Activated CD4-positive, alpha-beta T cell treated with anti-CD3 and anti-CD28 coated beads for 1 hour (primary cell): ENCODE measurements around the gene EML4.

Experiments used
- DNase-seq: peaks from one replicate; pipeline ENCODE4 v3.0.0-alpha.2; 2020

EML4 gene

DNA sequence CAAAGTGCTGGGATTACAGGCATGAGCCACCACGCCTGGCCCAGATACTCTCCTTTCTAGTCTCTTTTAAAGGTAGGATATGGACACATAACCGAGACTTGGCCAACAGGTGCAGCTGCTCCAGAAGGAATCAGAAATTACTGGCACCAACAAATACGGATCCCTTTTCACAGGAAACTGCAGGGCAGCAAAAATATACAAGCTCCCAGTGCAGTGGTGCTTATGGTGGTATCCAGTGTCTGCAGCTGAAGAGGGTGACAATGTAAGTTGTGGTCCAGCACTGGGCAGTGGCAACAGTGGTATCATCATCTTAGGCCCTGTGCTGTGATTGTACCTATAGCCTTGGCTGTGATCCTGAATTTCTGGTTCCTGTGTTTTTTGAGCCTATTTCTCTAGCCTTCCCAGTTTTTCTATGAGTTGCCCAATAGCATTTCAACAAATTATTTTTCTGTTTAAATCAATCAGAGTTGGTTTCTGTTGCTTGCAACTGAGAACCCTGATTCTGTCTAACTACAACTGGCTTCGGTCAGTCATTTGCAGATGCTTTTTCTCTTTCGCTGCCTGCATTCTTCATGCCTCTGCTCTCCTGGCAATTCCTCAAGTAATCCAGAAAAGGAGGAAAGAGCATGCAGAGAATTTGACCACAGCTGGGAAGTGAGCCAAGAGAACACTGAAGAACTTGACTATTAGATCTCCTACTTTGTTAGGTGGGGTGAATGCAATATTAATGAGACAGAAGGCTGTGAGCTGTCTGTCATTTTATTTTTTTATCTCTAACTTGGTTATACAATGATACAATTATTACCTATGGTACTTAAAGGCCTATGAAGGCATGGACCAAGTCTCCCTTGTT is 30.8 kb upstream of the EML4 start:
- DNase-seq, result no peak

DNA sequence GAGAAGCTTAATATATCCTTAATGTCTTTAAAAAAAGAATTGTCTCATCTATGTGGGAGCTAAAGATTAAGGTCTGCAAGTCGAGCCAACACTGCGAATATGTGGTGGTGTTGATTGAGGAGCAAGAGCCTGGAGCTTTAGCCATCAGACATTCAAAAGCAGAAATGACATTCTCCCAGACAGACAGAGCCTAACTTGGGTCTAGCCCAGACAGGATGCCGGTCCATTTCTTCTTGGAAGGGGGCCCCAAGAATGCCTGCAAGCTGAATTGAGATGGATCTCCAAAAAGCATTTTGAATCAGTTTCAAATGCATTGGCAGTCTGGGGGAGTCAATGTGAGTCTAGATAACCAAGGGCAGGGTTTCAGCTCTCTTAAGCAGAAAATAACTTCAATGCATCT is 30.1 kb upstream of the EML4 start:
- DNase-seq, result no peak

DNA sequence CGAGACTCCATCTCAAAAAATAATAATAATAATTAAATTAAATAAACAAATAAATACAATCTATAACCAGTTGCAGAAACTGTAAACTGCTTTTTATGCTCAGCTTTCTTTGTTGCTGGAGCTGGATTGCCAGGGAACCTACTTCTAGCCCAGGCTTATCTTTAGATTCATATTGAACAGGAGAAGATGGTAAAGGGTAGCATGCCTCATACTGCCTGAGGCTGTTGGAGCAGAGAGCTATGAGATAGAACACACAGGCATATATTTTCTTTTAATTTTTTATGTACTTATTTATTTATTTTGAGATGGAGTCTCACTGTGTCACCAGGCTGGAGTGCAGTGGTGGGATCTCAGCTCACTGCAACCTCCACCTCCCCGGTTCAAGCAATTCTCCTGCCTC is 28.7 kb upstream of the EML4 start:
- no peak for DNase-seq

DNA sequence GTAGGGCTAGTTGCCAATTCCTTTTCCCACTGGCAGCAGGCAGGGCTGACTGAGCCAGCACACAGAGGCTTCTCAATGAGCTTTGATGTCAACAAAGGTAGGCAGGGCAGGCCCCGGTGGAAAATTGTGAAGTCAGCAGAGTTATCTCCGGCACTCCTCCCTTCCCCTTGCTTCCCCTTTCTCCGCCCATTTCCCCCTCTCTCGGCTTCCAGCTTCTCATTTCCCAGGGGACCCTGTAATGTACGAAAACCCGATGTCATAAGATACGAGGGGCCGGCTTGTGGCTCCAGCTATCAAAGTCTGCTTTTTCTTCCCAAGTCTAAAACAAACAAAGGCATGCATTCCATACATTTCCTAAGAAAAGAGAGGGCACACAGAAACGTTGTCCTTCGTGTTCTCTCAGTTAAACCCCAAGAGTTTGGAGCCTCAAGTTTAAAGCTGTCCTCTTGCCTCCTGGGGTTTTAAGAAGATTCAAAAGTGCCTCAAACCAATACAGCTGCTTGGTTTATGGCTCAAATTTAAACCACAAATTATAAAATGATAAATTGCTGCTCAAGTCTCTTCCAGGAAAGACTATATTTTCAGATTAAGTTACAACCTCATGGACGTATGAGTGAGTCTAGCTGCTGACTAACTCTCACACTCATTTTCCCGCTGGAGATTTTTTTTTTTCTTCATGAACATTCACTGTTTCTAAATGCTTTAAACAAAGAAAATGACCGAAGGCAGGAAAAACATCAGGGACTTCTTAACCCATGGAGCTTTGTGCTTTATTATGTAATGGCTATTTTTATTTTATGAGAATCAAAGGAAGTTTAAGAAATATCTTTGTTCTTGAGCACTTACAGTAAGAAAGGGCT is 27.2 kb upstream of the EML4 start:
- DNase-seq, result no peak

DNA sequence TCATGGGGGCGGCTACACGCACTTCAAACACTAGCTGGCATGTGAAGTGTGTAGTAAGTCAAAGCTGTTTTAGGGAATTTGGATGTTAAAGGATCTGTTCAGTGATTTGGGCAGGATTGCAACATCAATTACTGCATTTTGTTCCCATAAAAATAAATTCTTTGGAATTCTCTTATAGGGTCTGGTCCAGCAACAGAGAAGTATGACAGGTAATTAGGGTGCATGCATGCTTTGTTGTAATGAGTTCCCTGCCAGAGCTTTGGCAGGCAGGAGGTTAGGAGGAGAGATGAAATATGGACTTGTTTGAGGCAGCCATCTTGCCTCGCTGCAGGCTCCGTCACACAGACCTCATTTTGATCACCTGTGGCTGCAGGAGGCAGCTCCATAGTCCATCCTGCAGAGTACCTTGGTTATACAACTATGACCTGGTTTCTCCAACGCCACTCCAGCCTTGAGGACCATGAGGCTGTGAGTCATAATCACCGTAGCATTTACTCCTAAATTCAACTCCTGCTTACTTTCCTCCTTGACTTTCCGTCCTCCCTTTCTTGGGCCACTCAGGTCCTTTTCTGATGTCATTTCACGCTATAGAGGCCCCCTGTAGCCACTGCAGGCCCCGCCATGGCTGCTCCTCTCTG is 26.5 kb upstream of the EML4 start:
- DNase-seq, result no peak

DNA sequence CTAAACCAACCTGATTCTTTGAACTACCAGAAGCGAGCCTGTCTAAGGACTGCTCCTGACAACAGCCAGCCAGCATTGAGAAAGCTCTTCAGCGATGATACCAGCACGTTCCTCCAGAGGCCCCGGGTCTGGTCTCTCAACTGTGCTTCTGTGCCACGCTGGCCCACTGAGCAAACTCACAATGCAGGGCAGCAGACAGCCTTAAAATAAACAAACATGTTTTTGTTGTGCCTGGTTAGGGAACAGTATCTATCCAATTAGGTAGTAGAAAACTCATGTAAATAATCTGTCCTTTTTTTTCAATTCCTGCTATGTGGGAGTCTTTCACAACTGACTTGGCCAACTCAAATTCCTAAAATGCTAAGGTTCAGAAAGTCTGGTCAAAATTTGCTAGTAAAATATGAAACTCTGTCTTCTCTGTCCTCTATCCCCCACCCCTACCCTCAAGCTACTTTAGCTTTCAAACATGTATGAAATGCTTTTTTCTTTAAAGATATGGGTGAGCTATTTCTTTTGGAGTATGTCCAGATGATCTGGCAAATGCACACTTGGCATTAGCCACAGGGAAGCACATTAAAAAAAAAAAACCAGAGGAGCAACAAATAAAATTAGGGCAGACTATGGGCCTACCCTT is 21.4 kb upstream of the EML4 start:
- no peak for DNase-seq

DNA sequence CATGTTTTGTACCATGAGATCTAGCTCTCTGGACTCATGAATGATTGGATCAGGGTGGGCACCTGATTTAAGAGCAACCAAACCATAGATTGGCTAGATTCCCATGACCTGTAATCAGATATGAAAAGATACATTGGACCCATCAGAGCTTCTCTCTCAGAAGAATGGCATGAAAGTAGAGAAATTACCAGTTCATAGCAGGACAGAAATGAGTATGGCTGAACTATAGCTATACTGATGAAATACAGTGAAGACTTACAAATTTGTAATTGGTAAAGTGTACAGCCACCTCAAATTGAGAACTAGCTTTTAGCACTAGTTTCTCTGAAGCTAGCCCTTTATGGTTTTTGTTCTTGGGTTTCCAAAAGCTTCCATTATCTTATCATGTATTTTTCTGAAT is 19.0 kb upstream of the EML4 start:
- DNase-seq, result no peak

DNA sequence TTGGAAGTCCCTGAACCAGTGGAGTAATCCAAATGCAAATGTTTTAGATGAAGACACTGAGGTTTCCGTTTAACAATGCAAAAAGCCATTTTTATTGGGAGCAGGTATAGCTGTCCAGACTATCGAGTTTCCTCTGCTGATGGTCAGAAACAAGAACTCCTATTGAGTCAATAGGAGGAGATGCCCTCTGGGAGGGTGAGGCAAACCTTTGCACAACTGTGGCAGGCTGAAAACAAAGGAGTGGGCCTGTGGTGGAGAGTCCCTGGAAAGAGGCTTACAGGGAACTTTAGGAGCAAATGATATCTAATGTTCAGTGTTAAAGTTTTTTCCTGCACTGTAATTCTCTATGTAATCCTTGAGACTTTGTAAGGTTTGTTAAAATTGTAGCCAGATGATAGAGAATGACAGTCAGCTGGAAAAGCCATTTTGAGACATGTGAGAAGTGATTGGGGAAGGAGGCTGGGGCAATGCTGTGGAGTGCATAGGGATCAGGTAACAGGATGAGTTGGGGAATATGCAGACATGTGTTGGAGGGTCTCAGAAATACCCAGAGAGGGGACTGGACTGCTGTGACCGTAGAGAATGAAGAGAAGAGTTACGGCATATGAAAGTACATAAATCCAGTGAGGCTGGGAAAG is 15.1 kb upstream of the EML4 start:
- no peak for DNase-seq

DNA sequence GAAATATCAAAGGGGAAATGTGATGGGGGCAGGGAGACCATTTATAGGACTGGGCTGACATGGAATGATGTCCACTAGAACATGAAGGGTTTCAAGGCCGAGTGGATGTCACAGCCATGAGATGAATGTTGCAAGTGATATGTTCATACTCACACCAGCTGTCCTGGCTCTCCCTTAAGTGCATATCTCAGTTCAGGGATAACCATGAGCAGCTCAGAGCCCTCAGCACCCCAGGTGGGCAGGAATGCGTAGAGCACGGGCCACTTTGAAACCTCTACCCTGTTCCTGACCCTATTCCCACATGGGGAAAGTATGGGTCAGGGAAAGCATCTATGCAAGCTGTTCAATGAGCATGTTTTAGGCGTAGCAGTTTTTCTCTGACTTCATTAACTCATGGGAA is 12.4 kb upstream of the EML4 start:
- DNase-seq, result no peak

DNA sequence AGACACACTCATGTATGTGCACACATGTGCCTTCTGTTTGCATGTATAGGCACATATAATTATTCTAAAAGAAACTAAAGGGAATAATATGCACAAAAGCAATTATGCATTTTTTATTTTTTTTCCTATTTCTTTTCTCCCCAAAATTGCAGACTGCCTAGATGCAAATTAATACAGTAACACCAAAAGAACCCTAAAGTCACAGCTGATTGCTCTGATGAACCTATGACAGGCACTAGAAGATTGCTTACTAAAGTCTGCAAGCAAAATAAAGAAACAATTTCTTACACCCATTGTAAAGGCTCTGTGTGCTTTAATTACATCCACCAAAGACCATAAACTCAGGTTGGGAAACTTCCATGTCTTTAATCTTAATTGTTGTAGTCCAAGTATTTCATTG is 7.7 kb upstream of the EML4 start:
- no peak for DNase-seq

DNA sequence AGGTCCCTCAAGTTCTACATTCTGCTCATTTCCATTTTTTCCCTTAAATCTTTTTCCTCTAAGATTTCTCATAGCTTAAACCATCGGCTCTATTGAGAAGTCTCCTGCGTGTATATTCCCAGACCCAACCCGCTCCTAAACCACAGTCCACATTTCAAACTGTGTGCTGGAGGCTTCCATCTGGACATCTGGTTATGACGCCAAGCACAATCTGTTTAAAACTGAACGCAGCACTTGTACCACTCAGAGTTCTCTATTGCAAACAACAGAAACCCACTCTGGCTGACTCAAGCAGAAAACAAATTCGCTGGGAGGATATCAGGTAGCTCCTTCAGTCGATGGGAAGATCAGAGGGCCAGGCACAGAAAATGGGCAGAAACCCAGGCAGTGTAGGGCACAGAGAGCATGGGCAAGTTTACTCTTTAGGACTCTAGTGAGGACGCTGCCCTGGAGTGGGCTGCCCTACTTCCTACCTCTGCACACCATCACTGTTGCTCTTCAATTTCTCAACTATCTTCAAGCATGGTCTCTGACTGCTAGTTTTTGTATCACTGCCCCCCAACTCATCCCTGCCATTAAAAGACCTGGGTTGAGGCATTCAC is 5.6 kb upstream of the EML4 start:
- DNase-seq, result no peak

DNA sequence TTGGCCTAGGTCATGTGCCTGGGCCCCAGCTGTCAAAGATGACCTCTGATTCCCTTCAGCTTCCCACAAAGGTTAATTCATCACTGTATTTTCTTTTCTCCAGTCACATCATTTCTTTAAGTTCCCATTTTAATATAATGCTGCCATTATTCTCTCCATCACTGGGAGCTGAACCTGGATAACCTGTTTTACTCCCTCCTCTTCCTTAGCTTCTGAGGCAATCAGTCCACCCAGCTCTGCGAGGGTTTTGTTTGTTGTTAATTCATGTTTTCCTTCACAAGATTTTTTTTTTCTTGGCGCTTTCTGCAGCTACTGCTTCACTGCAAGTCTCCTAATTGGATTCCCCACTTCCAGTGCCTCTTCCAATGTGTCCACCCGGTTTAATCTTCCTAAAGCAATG is 5.1 kb upstream of the EML4 start:
- DNase-seq, result no peak

DNA sequence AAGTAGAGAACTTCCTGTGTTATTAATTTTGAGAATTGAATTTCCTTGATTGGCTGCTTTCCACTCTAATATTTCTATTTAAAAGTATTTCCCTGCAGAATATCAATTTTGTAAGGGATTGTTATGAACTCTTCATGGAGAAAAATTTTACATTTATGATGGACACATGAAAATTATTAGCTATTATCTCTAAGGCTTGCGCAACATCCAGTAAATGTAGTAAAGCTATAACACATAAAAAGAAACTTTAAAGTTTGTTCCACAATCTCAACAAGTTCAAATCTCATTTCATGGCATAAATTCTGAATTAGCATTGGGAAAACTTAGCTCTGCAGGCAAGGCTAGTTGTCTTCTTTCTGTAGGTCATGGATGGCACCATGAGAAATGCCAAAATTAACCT is 4.2 kb upstream of the EML4 start:
- DNase-seq, result no peak

DNA sequence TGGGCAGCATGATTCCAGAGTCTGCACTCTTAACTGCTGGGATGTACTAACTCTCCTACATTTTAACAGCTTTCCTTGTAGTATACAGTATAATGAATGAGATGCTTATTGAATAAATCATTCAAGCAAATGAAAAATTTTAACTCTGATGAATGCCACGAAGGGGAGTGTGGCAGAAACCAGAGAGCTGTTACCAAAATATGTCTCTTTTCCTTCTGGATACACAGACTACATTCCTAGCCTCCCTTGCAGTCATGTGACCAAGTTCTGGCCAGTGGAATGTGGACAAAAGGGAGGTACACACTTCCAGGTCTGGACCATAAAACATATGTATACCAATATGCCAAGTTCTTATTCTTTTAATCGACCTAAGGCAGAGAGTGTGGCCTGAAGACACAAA is 1.7 kb upstream of the EML4 start:
- no peak for DNase-seq

DNA sequence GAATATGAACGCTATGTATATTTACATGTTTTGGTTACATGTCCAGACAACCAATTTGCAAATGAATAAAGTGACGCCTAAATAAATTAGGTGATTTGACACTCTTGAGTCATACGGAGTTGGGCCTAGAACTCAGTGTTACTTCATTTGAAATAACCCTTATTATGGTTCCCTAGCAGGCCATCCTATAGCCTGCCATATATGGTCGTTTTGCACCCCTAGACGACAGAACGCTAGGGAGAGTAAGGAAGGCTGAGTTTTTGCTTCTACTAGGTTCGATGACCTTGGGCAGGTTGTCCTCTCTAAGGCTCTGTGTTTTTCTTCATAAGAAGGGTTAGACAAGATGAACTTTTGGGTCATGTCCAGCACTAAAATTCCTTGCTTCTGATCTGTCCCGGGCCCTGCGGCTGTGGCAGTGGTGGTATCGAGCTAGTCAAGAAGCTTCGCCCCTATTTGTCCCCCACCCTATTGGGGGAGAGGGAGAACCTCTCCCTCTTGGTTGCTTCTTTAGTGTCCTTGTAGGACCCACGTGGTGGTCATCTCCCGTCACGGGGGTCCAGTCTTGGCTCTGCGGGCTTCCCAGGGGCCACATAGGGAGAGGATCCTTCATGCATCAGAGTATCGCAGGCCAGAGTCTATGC is 574 bp upstream of the EML4 start:
- no peak for DNase-seq

DNA sequence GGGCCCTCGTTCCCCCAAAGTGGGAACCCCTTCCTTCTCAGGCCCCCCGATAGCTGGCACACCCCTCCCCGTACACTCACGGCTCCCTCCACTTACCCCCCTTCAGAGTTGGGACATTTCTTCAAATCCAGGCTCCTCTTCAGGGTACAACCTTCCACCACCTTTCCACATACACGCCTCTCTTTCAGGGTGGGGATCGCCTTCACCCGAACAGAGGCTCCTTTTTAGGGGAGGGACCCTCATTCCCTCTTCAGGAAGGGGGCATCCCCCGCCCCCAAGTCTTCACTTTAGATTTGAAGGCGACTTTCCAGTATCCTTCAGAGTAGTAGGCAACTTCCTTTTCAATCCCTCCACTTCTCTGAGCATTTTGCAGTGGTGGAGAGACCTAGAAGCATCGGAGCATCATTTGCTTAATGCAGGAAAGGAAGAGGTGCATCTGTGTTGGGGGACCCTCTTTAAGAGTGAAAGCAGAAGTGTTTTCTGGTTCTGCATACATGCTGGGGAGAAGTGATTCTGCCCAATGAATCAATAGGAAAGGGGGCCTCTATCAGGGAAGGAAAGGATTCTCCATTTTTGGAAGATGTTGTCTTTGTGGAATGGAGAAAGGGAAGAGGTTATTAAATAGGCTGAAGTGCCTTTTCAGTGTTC is 845 bp downstream of the EML4 start:
- no peak for DNase-seq

DNA sequence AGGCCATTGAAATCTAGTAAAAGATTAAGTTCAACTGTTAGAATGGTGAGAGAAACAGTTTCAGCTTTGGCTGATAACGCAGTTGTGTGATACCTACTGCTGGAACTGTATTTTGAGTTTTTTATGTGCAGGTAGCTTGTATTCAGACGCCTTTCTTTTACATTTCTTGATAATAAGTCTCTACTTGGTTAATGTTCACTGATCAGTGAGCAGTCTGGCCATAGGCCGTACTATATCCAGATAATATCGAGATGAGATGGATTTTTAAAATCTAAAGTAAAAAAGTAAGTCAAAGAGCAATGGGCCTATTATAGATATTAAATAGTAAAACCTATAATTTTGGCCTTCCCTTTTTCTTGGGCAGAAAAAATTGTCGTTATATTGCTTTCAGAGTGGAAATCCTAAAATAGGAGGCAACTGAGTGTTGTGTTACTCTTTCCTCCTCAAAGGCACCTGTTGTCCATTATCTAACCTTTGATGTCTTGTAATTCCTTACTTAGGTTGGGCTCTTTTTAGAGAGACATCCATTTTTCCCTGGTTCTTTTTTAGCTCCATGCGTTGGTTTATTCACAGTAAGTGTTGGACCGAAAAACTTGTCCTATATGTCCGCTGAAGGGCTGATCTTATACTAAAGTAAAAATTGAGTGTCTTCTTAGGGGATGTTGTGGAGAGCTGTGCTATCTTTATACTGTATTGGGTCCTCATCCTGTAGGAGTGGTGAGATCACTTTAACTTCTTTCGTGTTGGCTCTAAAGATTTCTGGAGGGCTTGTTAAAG is 1.7 kb downstream of the EML4 start:
- no peak for DNase-seq

DNA sequence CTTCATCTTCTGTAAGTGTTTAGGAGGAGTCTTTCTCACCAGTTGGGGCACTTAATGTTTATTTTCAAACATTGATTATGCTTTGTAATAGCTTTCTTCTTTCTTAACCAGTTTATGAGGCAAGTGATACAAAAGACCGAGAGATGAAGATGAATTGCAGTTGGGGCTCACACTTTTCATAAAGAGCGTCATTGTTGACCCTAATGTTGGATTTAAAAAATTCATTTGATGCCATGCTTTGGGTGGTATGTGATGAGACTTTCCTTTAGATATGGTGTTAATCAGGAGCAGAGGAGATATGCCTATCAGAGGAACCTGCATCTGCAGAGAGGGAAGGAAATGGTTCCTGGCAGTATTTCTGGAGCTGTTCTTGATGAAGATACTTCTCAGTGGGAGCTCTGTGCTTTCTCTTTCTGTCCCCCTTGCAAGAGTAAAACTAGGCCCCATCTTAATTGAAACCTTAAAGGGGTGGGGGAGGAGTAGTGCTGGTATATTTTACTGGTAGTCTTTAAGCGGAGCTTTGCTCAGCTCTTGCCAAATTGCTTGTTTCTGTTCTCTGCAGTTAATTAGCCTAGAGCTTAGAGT is 2.3 kb downstream of the EML4 start:
- no peak for DNase-seq

DNA sequence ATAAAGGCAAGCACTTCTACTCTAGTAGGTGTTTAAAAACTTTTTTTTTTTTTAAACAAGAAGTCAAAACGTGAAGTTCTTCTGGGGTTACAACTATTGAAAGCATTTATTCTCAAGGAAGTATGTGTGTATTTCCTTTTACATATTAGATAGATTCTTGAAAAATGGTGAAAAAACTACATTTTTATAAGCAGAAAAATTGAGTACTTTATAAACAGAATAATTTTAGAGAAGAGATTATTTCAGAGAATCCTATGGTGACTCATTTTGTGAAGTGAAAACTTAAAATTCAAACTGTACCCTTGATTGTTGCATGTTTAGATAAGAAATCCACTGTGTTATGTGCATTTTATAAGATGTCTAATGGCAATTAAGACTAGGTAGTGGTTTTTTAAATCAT is 2.9 kb downstream of the EML4 start:
- no peak for DNase-seq

DNA sequence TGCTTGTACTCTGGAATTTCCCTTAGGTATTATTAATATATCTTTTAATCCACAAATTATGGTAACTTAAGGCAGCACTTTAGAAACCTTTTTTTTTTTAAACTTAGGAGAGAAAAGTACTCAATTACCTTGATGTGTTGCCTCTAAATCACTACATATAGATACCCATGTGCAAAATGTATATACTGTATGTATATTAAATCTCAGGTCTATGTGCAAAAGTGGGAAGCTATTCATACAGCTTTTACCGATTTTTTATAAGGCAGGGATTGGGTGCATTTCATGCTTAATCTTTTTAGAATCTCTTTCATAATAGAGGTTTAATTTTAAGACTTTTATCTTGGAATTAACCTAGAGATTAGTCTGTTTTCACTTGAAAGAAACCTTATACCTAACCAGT is 3.4 kb downstream of the EML4 start:
- no peak for DNase-seq
